ENCODE results near the gene STK11IP. TPM values are rescaled to one million over a fixed set of nuclear protein-coding genes. Genes with fewer than 3 reads are reported as not detected.

Gene STK11IP
- total and polyA plus RNA-seq, 2 of the 4 experiments (the other 2 are of a cell fraction) = 14.5 to 19.7 TPM

- in situ Hi-C loops (cut with MboI; ENCODE audit: low sequenced_read_pairs) = no loop called here
Measured at GRCh38 chr2:219551441-219552381, 45.9 kb upstream of the STK11IP start.

More at GRCh38 chr2:219551441-219552381, 45.9 kb upstream of the STK11IP start:
- Histone ChIP-seq H2BK15ac (ENCODE audit: low read depth, low read length) (no peak overlapping the region), H3K9me3 (ENCODE audit: control insufficient read depth, insufficient read depth, low read length) (no peaks in the 10 kb centered on the region), H3K56ac (ENCODE audit: extremely low read depth, insufficient read depth, low read length) (no peak overlapping the region), H3K23ac (ENCODE audit: low read depth, low read length) (peak overlapping the region; percentile 25; the same call in 1 of the 2 replicates), H3K4me3 (ENCODE audit: insufficient read depth, low read depth, low read length) (peak overlapping the region; percentile 79), H3K27ac (ENCODE audit: insufficient read depth, low read length) (no peak overlapping the region; the same call in 1 of the 2 replicates), H3K14ac (replicated peaks; ENCODE audit: low read depth, low read length) (no peak overlapping the region; the same call in 1 of the 2 replicates), H3K36me3 (ENCODE audit: control insufficient read depth, insufficient read depth, low read length) (no peaks in the 10 kb centered on the region), H2BK120ac (ENCODE audit: low read depth, low read length) (0 out of 2 replicates have a peak overlapping the region, but pooled peaks have one; percentile 39), H2BK5ac (ENCODE audit: low read depth, low read length, poor library complexity, severe bottlenecking) (no peak overlapping the region), H4K8ac (ENCODE audit: low read depth in 2 of 2, low read length in 2 of 2) (peak overlapping the region in 1 of 2 experiments; percentile 64; a peak in 2 of 4 replicates), H3K4ac (ENCODE audit: low read depth, low read length) (peak overlapping the region; percentile 25; the same call in 1 of the 2 replicates), H3K4me1 (ENCODE audit: control insufficient read depth, insufficient read depth, low read length) (peaks cover 8% of the 10 kb centered on the region; the same call in 1 of the 2 replicates), H3K27me3 (ENCODE audit: control insufficient read depth, insufficient read depth, low read length) (no peaks in the 10 kb centered on the region), H3K9me1 (ENCODE audit: insufficient read depth, low read length) (no peaks in the 10 kb centered on the region), H2AK9ac (replicated peaks; ENCODE audit: low read depth, low read length, poor library complexity) (peak overlapping the region; percentile 89), H4K91ac (ENCODE audit: insufficient read depth, low read depth, low read length) (no peak overlapping the region), H2AK5ac (ENCODE audit: low read depth, low read length) (no peak overlapping the region), H3K18ac (ENCODE audit: low read depth, low read length) (no peak overlapping the region), H3K9ac (ENCODE audit: low read depth, low read length) (peak overlapping the region; percentile 29; the same call in 1 of the 2 replicates), H2BK20ac (ENCODE audit: low read depth, low read length) (no peak overlapping the region), H4K20me1 (ENCODE audit: insufficient read depth, low read length) (no peaks in the 10 kb centered on the region; the same call in 1 of the 2 replicates), H4K5ac (ENCODE audit: low read depth, low read length) (no peak overlapping the region), H3K79me1 (ENCODE audit: low read depth in 1 of 2, low read length in 2 of 2) (no peaks in the 10 kb centered on the region), H3K4me2 (ENCODE audit: low read depth, low read length) (peak overlapping the region; percentile 94), H2AFZ (replicated peaks; ENCODE audit: low read length, poor library complexity) (peak overlapping the region; percentile 98)
- ATAC-seq (ENCODE audit: low read depth) = peak; percentile 20
- intact Hi-C loops (cut with micrococcal nuclease) (no loop called here), dilution Hi-C loops (cut with HindIII; ENCODE audit: low sequenced_read_pairs, unreplicated experiment) (no loop called here)
- 5% methylated on average over 8 of the region's 54 CpGs; no CpG with 5 or more reads in 1 of the 2 experiments for WGBS, 2 experiments (ENCODE audit: extremely low coverage in 2 of 2, insufficient read length in 1 of 2)
- POLR2A ChIA-PET (ENCODE audit: unreplicated experiment) = no interaction called here
- TF ChIP-seq MAFK (IDR thresholded peaks at IDR 0.05; ENCODE audit: low read depth, low read length) (no peak), MAZ (IDR thresholded peaks at IDR 0.05; ENCODE audit: borderline replicate concordance, low read depth, low read length) (peak; percentile 60; the same call in 1 of the 2 replicates), MXI1 (IDR thresholded peaks at IDR 0.05; ENCODE audit: borderline replicate concordance, low read depth, low read length) (peak; percentile 68; the same call in 1 of the 2 replicates), FOS (IDR thresholded peaks at IDR 0.05; ENCODE audit: low read depth, low read length) (no peak), RCOR1 (IDR thresholded peaks at IDR 0.05; ENCODE audit: insufficient replicate concordance, low read length) (no peak), RAD21 (IDR thresholded peaks at IDR 0.05; ENCODE audit: low read length) (no peak), SMC3 (IDR thresholded peaks at IDR 0.05; ENCODE audit: low read depth, low read length) (no peak), USF2 (IDR thresholded peaks at IDR 0.05; ENCODE audit: low read depth, low read length) (peak; percentile 66), RFX5 (IDR thresholded peaks at IDR 0.05; ENCODE audit: low read depth, low read length) (no peak)
- peak; percentile 49 for DNase-seq
- CTCF ChIA-PET = interaction anchor here (1.1 to 1.2 kb wide), 2 partner anchors 8 to 22 kb away, joined by 3 read pairs; no protein-coding TSS in a partner anchor
- BruUV-seq (replicated peaks) = no TSS peak

Data from IMR-90 (cell line).